NCI-H187 treated with DMSO at 0.1 percent for 48 hours (cell line): ENCODE data around the gene AKAP6.
"Not testable (repeated sequence)": the region's sequence is repeated elsewhere in the genome, so short reads cannot be mapped to it uniquely, and the experiment has no call there.

Experiments used
- DNase-seq: peaks from one replicate; lab custom pipeline; 2025; lab: John Stamatoyannopoulos, UW

Gene AKAP6

GRCh38 chr14:32450919-32451675, 122.0 kb downstream of the AKAP6 start:
- no peak for DNase-seq

- DNase-seq, result no peak
Observed at GRCh38 chr14:32453857-32454810, 125.0 kb downstream of the AKAP6 start.

GRCh38 chr14:32457213-32457920, 128.3 kb downstream of the AKAP6 start:
- DNase-seq, result no peak

GRCh38 chr14:32458720-32459119, 129.6 kb downstream of the AKAP6 start:
- DNase-seq, result no peak

- DNase-seq, result no peak
Observed at GRCh38 chr14:32460267-32460666, 131.2 kb downstream of the AKAP6 start.

- DNase-seq, result not testable (repeated sequence)
Observed at GRCh38 chr14:32462553-32462952, 133.5 kb downstream of the AKAP6 start.

GRCh38 chr14:32468955-32469354, 139.9 kb downstream of the AKAP6 start:
- DNase-seq, result no peak

GRCh38 chr14:32469388-32470160, 140.5 kb downstream of the AKAP6 start:
- DNase-seq, result peak; percentile 17

- DNase-seq, result no peak
Observed at GRCh38 chr14:32470161-32470715, 141.1 kb downstream of the AKAP6 start.

- DNase-seq, result no peak
Observed at GRCh38 chr14:32471181-32471580, 142.1 kb downstream of the AKAP6 start.

- no peak for DNase-seq
Observed at GRCh38 chr14:32472076-32472475, 143.0 kb downstream of the AKAP6 start.

GRCh38 chr14:32472512-32473463, 143.7 kb downstream of the AKAP6 start:
- no peak for DNase-seq

- no peak for DNase-seq
Observed at GRCh38 chr14:32473464-32473855, 144.4 kb downstream of the AKAP6 start.

- no peak for DNase-seq
Observed at GRCh38 chr14:32474478-32475195, 145.5 kb downstream of the AKAP6 start.

GRCh38 chr14:32476532-32476931, 147.4 kb downstream of the AKAP6 start:
- no peak for DNase-seq

GRCh38 chr14:32477396-32477795, 148.3 kb downstream of the AKAP6 start:
- DNase-seq, result no peak

GRCh38 chr14:32478050-32478449, 149.0 kb downstream of the AKAP6 start:
- no peak for DNase-seq

GRCh38 chr14:32480337-32480736, 151.2 kb downstream of the AKAP6 start:
- no peak for DNase-seq

- no peak for DNase-seq
Observed at GRCh38 chr14:32481707-32482106, 152.6 kb downstream of the AKAP6 start.
